Vagina (tissue), 2 donors: ENCODE measurements around the gene FBXW11. TPM values are rescaled to one million over a fixed set of nuclear protein-coding genes. Genes with fewer than 3 reads are reported as not detected.

Experiments
- DNase-seq, 2 donors: peaks; one replicate each; pipeline ENCODE4 v3.0.0-alpha.2; 2017; ENCODE audit errors: extremely low spot score in 2 of 2
- H3K27ac ChIP-seq: fragments of 200-600 bp; sonication (generic); one replicate; pipeline ENCODE4 v1.5.1; 2019
- H3K27me3 ChIP-seq: fragments of 200-600 bp; sonication (generic); one replicate; pipeline ENCODE4 v1.5.1; 2019
- H3K36me3 ChIP-seq, 2 donors: fragments of 200-600 bp; sonication (generic); one replicate each; pipeline ENCODE4 v1.5.1; 2017 to 2019
- H3K4me1 ChIP-seq: fragments of 200-600 bp; sonication (generic); one replicate; pipeline ENCODE4 v1.5.1; 2019
- H3K4me3 ChIP-seq, 2 donors: fragments of 200-600 bp; sonication (generic); 1 replicate in 1 of 2; 2 replicates in 1 of 2; pipeline ENCODE4 v1.5.1; 2016 to 2019
- H3K9me3 ChIP-seq: fragments of 200-600 bp; sonication (generic); one replicate; pipeline ENCODE4 v1.5.1; 2019
- POLR2A ChIP-seq, 2 donors: fragments of 450-650 bp; IDR thresholded peaks; one replicate each; pipeline ENCODE4 v1.6.1; 2017; ENCODE audit warnings: antibody characterized with exemption in 2 of 2, mild to moderate bottlenecking in 2 of 2, moderate library complexity in 2 of 2
- POLR2AphosphoS5 ChIP-seq, 2 donors: sonication (generic); formaldehyde crosslinking; IDR thresholded peaks; one replicate each; pipeline ENCODE4 v1.9.0; 2017; ENCODE audit warnings: antibody characterized with exemption in 2 of 2, mild to moderate bottlenecking in 2 of 2, low read depth in 1 of 2; ENCODE audit not compliant: insufficient read depth in 1 of 2
- intact Hi-C: fragments of 100-400 bp; cut with DNase I; formaldehyde crosslinking; loops from one replicate; pipeline ENCODE4 v1.15.1; 2023
- total RNA-seq: library from RNA; depleted of rRNA; stranded (reverse); fragments of >200 nt; gene quantifications from one replicate; pipeline ENCODE4 v1.2.3, GENCODE V29; 2016
- TF ChIP-seq, protein P1 (sequence below), 3 experiments: fragments of 450-650 bp in 2 of 3; fragments of 200-600 bp in 1 of 3; sonication (generic) in 1 of 3; IDR thresholded peaks; one replicate each; pipeline ENCODE4 v1.5.1; 2017 to 2019; ENCODE audit warnings: antibody characterized with exemption in 3 of 3, mild to moderate bottlenecking in 2 of 3, moderate library complexity in 2 of 3

Gene FBXW11
- total RNA-seq, 1 donor from 2014 or later = 40.5 TPM

DNA sequence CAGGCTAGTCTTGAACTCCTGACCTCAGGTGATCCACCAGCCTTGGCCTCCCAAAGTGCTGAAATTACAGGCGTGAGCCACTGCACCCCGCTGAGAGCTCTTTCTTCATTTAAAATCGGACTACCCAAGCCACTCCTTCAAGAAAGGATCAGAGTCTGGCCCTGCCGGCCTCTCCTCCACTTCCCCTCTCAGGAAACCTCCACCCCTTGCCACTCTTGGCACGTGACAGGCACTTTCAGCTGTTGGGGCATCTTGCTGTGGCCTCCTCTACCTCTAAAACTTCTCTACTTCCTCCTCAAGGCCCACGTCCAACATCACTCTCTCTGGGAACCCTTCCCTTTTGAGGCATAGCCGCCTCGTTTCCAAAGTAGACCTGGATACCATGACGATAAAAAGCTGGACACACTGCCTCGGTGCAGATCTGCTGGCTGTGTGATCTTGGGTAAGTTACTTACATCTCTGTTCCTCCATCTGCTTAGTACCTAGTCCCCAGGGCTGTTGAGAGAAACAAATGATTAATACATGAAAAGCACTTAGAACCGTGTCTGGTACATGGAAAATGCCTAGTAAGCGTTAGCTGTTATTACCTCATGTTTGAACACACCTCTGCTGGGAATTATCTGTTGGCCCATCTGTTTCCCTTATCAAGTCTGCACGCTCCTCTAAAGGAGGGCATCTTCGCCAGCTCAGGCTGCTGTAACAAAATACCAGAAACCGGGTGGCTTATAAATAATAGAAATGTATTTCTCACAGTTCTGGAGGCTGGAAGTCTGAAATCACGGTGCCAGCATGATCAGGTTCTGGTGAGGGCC, 165.5 kb downstream of the FBXW11 start:
- DNase-seq = no peak
- Histone ChIP-seq H3K9me3 (no peaks in the 10 kb centered on the region), H3K27me3 (no peaks in the 10 kb centered on the region), H3K27ac (no peak overlapping the region), H3K36me3 (no peaks in the 10 kb centered on the region), H3K4me1 (peaks cover 7% of the 10 kb centered on the region), H3K4me3 (no peak overlapping the region)
- no peak for TF ChIP-seq POLR2AphosphoS5 (IDR thresholded peaks at IDR 0.05; ENCODE audit: insufficient read depth in 1 of 2, low read depth in 1 of 2)
- intact Hi-C loops = no loop called here

DNA sequence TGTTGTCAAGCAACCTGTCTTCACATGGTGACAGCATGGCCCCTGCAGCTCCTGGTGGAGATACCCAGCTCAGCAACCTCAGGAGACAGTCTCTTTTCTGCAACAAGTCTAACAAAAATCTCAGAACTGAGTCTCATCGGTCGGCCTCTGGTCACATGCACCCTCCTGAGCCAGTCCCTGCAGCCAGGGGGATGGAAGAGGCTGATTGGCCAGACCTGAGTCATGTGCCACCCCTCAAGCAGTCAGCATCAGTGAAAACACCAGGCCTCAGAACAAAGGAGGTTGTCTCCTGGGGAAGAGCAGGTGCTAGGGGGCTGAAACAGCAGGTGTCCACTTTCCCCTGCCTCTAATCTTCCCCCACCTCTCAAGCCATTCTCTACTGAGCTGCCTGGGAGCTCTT, 166.4 kb downstream of the FBXW11 start:
- no peak overlapping the region for H3K27ac ChIP-seq
- H3K36me3 ChIP-seq = no peaks in the 10 kb centered on the region
- no peak for DNase-seq
- TF ChIP-seq POLR2AphosphoS5 (IDR thresholded peaks at IDR 0.05; ENCODE audit: insufficient read depth in 1 of 2, low read depth in 1 of 2) (no peak), POLR2A (IDR thresholded peaks at IDR 0.05) (no peak)
- TF ChIP-seq, protein P1, sequence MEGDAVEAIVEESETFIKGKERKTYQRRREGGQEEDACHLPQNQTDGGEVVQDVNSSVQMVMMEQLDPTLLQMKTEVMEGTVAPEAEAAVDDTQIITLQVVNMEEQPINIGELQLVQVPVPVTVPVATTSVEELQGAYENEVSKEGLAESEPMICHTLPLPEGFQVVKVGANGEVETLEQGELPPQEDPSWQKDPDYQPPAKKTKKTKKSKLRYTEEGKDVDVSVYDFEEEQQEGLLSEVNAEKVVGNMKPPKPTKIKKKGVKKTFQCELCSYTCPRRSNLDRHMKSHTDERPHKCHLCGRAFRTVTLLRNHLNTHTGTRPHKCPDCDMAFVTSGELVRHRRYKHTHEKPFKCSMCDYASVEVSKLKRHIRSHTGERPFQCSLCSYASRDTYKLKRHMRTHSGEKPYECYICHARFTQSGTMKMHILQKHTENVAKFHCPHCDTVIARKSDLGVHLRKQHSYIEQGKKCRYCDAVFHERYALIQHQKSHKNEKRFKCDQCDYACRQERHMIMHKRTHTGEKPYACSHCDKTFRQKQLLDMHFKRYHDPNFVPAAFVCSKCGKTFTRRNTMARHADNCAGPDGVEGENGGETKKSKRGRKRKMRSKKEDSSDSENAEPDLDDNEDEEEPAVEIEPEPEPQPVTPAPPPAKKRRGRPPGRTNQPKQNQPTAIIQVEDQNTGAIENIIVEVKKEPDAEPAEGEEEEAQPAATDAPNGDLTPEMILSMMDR (IDR thresholded peaks at IDR 0.05) = no peak
- peaks cover 7% of the 10 kb centered on the region for H3K4me1 ChIP-seq
- H3K27me3 ChIP-seq = no peaks in the 10 kb centered on the region
- no peaks in the 10 kb centered on the region for H3K9me3 ChIP-seq
- no peak overlapping the region for H3K4me3 ChIP-seq
- intact Hi-C loops = no loop called here

DNA sequence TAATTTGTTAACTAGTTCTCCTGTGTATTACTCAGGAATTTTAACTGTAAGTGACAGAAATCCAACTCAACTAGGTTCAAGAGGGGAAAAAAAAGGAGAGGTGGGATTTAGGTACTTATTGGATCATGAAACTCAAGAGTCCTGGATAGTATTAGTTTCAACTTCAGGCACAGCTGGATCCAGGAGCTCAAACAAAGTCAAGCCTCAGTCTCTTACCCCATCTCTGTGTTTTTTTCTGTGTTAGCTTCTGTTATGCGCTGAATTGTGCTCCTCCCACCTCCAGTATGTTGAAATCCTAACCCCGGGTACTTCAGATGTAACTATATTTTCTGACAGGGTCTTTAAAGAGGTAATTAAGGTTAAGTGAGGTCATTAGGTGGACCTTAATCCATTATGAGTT, 167.3 kb downstream of the FBXW11 start:
- intact Hi-C loops = no loop called here

DNA sequence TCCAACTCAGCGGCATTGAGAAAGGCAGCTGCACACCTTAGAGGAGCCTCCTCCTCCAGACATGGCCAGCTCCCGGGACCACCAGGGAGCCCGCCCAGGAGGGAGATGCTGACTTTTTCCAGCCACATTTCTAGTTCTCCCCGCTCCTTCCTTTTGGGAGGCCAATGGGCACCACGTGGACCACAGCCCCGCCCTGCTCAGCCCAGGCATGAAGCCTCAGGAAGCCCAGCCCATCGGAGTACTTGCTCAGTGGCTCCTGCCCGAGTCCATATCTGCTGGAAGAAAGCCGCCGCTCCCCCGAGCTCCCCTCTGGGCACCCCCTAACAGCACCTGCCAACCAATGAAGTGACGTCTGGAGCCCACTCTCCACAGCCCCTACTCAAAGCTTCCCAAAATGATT, 168.4 kb downstream of the FBXW11 start:
- no peaks in the 10 kb centered on the region for H3K27me3 ChIP-seq
- peaks cover 7% of the 10 kb centered on the region for H3K4me1 ChIP-seq
- H3K9me3 ChIP-seq = no peaks in the 10 kb centered on the region
- TF ChIP-seq POLR2A (IDR thresholded peaks at IDR 0.05) = no peak
- TF ChIP-seq, protein P1 (IDR thresholded peaks at IDR 0.05) = no peak
- TF ChIP-seq POLR2AphosphoS5 (IDR thresholded peaks at IDR 0.05; ENCODE audit: insufficient read depth in 1 of 2, low read depth in 1 of 2) = no peak
- intact Hi-C loops = no loop called here
- no peak overlapping the region for H3K4me3 ChIP-seq
- no peak for DNase-seq
- H3K27ac ChIP-seq = no peak overlapping the region
- no peaks in the 10 kb centered on the region for H3K36me3 ChIP-seq

More for the DNA sequence above, 167.3 kb downstream of the FBXW11 start:
- Histone ChIP-seq H3K27ac (no peak overlapping the region), H3K4me3 (no peak overlapping the region), H3K36me3 (no peaks in the 10 kb centered on the region), H3K4me1 (peaks cover 7% of the 10 kb centered on the region), H3K27me3 (no peaks in the 10 kb centered on the region), H3K9me3 (no peaks in the 10 kb centered on the region)
- TF ChIP-seq POLR2AphosphoS5 (IDR thresholded peaks at IDR 0.05; ENCODE audit: insufficient read depth in 1 of 2, low read depth in 1 of 2) (no peak), POLR2A (IDR thresholded peaks at IDR 0.05) (no peak)
- TF ChIP-seq, protein P1 (IDR thresholded peaks at IDR 0.05) = no peak
- DNase-seq = no peak

DNA sequence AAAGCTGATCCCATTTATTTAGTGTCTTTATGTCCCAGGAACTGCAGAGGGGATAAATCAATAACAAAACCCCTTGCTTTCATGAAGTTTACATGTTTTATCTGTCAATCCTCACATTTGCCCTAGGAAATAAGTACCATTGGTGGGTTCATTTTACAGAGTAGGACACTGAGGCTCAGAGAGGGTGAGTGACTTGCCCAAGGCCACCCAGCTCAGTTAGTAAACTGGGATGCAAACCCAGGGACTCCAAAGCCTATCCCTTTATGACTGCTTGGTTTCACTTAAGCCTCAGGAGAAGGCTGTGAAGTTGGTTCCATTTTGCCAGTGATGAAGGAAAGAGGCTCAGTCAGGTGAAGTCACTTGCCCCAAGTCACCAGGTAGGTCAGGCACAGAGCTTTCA, 168.9 kb downstream of the FBXW11 start:
- no peak for DNase-seq
- Histone ChIP-seq H3K27ac (no peak overlapping the region), H3K4me1 (peaks cover 6% of the 10 kb centered on the region)

More for the DNA sequence above, 168.9 kb downstream of the FBXW11 start:
- H3K36me3 ChIP-seq = no peaks in the 10 kb centered on the region
- intact Hi-C loops = no loop called here
- H3K9me3 ChIP-seq = no peaks in the 10 kb centered on the region
- TF ChIP-seq, protein P1 (IDR thresholded peaks at IDR 0.05) = no peak
- TF ChIP-seq POLR2AphosphoS5 (IDR thresholded peaks at IDR 0.05; ENCODE audit: insufficient read depth in 1 of 2, low read depth in 1 of 2) (no peak), POLR2A (IDR thresholded peaks at IDR 0.05) (no peak)
- H3K4me3 ChIP-seq = no peak overlapping the region
- H3K27me3 ChIP-seq = no peaks in the 10 kb centered on the region
